Measurements from ENCODE around the gene PCNX2. TPM values are rescaled to one million over a fixed set of nuclear protein-coding genes. Genes with fewer than 3 reads are reported as not detected.

Gene PCNX2
- total RNA-seq, 1 experiment from 2014 or later = 96.2 TPM

- no peaks in the 10 kb centered on the region for H3K79me2 ChIP-seq (ENCODE audit: low read length)
- no peak overlapping the region for H3K4me3 ChIP-seq (ENCODE audit: low read length)
- H3K27me3 ChIP-seq (ENCODE audit: low read length) = no peaks in the 10 kb centered on the region
- H3K4me2 ChIP-seq (ENCODE audit: low read depth, low read length, poor library complexity, severe bottlenecking) = no peak overlapping the region
- H3K9ac ChIP-seq (ENCODE audit: low read length) = no peak overlapping the region
- no peaks in the 10 kb centered on the region for H3K9me2 ChIP-seq (replicated peaks; ENCODE audit: insufficient read depth, low read length)
- H2AFZ ChIP-seq (ENCODE audit: low read length) = no peak overlapping the region
- no peaks in the 10 kb centered on the region for H3K36me3 ChIP-seq (ENCODE audit: insufficient read depth, low read length)
- no peaks in the 10 kb centered on the region for H3K9me3 ChIP-seq (ENCODE audit: low read length)
- no peaks in the 10 kb centered on the region for H4K20me1 ChIP-seq (ENCODE audit: insufficient read depth, low read depth, low read length)
- no peak overlapping the region for H3K27ac ChIP-seq (ENCODE audit: low read length)
- H3K4me1 ChIP-seq (ENCODE audit: low read length) = peaks cover 7% of the 10 kb centered on the region
- DNase-seq = no peak
Measured at GRCh38 chr1:233094269-233094668, 201.3 kb downstream of the PCNX2 start.

- H3K4me3 ChIP-seq (ENCODE audit: low read length) = no peak overlapping the region
- H3K9me3 ChIP-seq (ENCODE audit: low read length) = no peaks in the 10 kb centered on the region
- no peaks in the 10 kb centered on the region for H3K27me3 ChIP-seq (ENCODE audit: low read length)
- no peak overlapping the region for H2AFZ ChIP-seq (ENCODE audit: low read length)
- no peak overlapping the region for H3K4me2 ChIP-seq (ENCODE audit: low read depth, low read length, poor library complexity, severe bottlenecking)
- H3K36me3 ChIP-seq (ENCODE audit: insufficient read depth, low read length) = no peaks in the 10 kb centered on the region
- no peaks in the 10 kb centered on the region for H3K79me2 ChIP-seq (ENCODE audit: low read length)
- no peaks in the 10 kb centered on the region for H4K20me1 ChIP-seq (ENCODE audit: insufficient read depth, low read depth, low read length)
- no peaks in the 10 kb centered on the region for H3K9me2 ChIP-seq (replicated peaks; ENCODE audit: insufficient read depth, low read length)
- no peak overlapping the region for H3K9ac ChIP-seq (ENCODE audit: low read length)
- no peak for DNase-seq
- H3K27ac ChIP-seq (ENCODE audit: low read length) = no peak overlapping the region
- peaks cover 19% of the 10 kb centered on the region for H3K4me1 ChIP-seq (ENCODE audit: low read length)
Measured at GRCh38 chr1:233090746-233091494, 204.6 kb downstream of the PCNX2 start.

GRCh38 chr1:233089251-233089650 is 206.3 kb downstream of the PCNX2 start:
- DNase-seq = no peak
- Histone ChIP-seq H3K9me2 (replicated peaks; ENCODE audit: insufficient read depth, low read length) (no peaks in the 10 kb centered on the region), H3K4me1 (ENCODE audit: low read length) (peaks cover 19% of the 10 kb centered on the region), H4K20me1 (ENCODE audit: insufficient read depth, low read depth, low read length) (no peaks in the 10 kb centered on the region), H3K27ac (ENCODE audit: low read length) (peak overlapping the region; percentile 35), H2AFZ (ENCODE audit: low read length) (no peak overlapping the region), H3K27me3 (ENCODE audit: low read length) (no peaks in the 10 kb centered on the region), H3K9ac (ENCODE audit: low read length) (no peak overlapping the region), H3K79me2 (ENCODE audit: low read length) (no peaks in the 10 kb centered on the region), H3K4me2 (ENCODE audit: low read depth, low read length, poor library complexity, severe bottlenecking) (peak overlapping the region; percentile 52), H3K4me3 (ENCODE audit: low read length) (no peak overlapping the region), H3K36me3 (ENCODE audit: insufficient read depth, low read length) (no peaks in the 10 kb centered on the region), H3K9me3 (ENCODE audit: low read length) (no peaks in the 10 kb centered on the region)

GRCh38 chr1:233088613-233089012 is 206.9 kb downstream of the PCNX2 start:
- H3K9me3 ChIP-seq (ENCODE audit: low read length) = no peaks in the 10 kb centered on the region
- H3K36me3 ChIP-seq (ENCODE audit: insufficient read depth, low read length) = no peaks in the 10 kb centered on the region
- no peak overlapping the region for H3K9ac ChIP-seq (ENCODE audit: low read length)
- H3K4me1 ChIP-seq (ENCODE audit: low read length) = peaks cover 19% of the 10 kb centered on the region
- H3K9me2 ChIP-seq (replicated peaks; ENCODE audit: insufficient read depth, low read length) = no peaks in the 10 kb centered on the region
- no peaks in the 10 kb centered on the region for H4K20me1 ChIP-seq (ENCODE audit: insufficient read depth, low read depth, low read length)
- peak overlapping the region; percentile 52 for H3K4me2 ChIP-seq (ENCODE audit: low read depth, low read length, poor library complexity, severe bottlenecking)
- H3K79me2 ChIP-seq (ENCODE audit: low read length) = no peaks in the 10 kb centered on the region
- peak overlapping the region; percentile 55 for H3K27ac ChIP-seq (ENCODE audit: low read length)
- H3K27me3 ChIP-seq (ENCODE audit: low read length) = no peaks in the 10 kb centered on the region
- no peak for DNase-seq
- no peak overlapping the region for H3K4me3 ChIP-seq (ENCODE audit: low read length)
- H2AFZ ChIP-seq (ENCODE audit: low read length) = no peak overlapping the region

DNA sequence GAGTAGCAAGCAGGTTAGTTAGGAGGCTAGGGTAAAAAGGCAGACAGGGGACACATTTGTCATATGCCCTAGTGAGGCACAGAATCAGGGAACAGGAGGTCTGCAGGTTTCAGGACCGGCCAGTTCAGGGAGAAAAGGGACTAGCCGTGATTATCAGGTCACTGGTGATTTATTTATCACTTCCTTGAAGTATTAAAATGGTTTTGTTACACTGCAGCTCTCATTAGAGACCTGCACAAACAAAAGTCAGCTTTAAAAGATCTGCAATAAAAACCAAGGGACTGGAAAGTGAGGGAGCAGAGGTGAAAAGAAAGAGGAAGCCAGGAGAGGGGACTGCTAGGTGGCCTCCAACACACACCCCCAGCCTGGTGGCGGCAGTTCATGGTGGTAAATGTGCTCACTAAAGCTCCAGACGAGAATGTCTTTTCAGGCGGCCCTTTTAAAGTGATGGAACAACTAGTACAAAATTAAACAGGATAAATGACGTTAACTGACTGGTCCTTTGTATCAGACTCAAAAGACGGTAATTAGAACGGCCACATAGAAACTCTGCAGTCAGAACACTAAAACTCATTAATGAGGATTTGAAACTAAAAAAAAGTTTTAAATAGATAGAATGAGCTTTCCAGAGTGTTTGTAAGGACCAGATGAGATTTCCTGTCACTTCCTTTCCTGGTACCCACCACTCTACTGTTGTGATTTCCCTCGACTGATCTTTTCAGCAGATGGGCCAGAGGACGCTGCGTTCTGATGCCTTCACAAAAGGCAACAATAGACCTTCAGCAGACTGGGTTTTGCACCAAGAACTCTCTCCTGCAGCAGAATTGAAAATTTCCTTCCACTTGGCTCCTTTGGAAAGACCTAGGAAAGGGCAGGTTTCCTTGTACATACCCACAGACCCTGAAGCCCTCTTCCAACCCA is 208.3 kb downstream of the PCNX2 start:
- no peaks in the 10 kb centered on the region for H3K79me2 ChIP-seq (ENCODE audit: low read length)
- no peaks in the 10 kb centered on the region for H3K9me2 ChIP-seq (replicated peaks; ENCODE audit: insufficient read depth, low read length)
- H3K4me1 ChIP-seq (ENCODE audit: low read length) = peaks cover 19% of the 10 kb centered on the region
- no peak overlapping the region for H3K4me3 ChIP-seq (ENCODE audit: low read length)
- H2AFZ ChIP-seq (ENCODE audit: low read length) = no peak overlapping the region
- H3K27me3 ChIP-seq (ENCODE audit: low read length) = no peaks in the 10 kb centered on the region
- no peak overlapping the region for H3K4me2 ChIP-seq (ENCODE audit: low read depth, low read length, poor library complexity, severe bottlenecking)
- DNase-seq = no peak
- H4K20me1 ChIP-seq (ENCODE audit: insufficient read depth, low read depth, low read length) = no peaks in the 10 kb centered on the region
- H3K9me3 ChIP-seq (ENCODE audit: low read length) = no peaks in the 10 kb centered on the region
- no peak overlapping the region for H3K9ac ChIP-seq (ENCODE audit: low read length)
- H3K27ac ChIP-seq (ENCODE audit: low read length) = no peak overlapping the region
- no peaks in the 10 kb centered on the region for H3K36me3 ChIP-seq (ENCODE audit: insufficient read depth, low read length)

GRCh38 chr1:233085566-233085965 is 210.0 kb downstream of the PCNX2 start:
- Histone ChIP-seq H3K9me2 (replicated peaks; ENCODE audit: insufficient read depth, low read length) (no peaks in the 10 kb centered on the region), H3K27ac (ENCODE audit: low read length) (no peak overlapping the region), H3K4me3 (ENCODE audit: low read length) (no peak overlapping the region), H3K4me2 (ENCODE audit: low read depth, low read length, poor library complexity, severe bottlenecking) (no peak overlapping the region), H3K27me3 (ENCODE audit: low read length) (no peaks in the 10 kb centered on the region), H3K36me3 (ENCODE audit: insufficient read depth, low read length) (no peaks in the 10 kb centered on the region), H4K20me1 (ENCODE audit: insufficient read depth, low read depth, low read length) (no peaks in the 10 kb centered on the region), H3K79me2 (ENCODE audit: low read length) (no peaks in the 10 kb centered on the region), H3K9ac (ENCODE audit: low read length) (no peak overlapping the region), H2AFZ (ENCODE audit: low read length) (no peak overlapping the region), H3K4me1 (ENCODE audit: low read length) (peaks cover 19% of the 10 kb centered on the region), H3K9me3 (ENCODE audit: low read length) (no peaks in the 10 kb centered on the region)
- no peak for DNase-seq

- H3K9me2 ChIP-seq (replicated peaks; ENCODE audit: insufficient read depth, low read length) = no peaks in the 10 kb centered on the region
- H3K4me1 ChIP-seq (ENCODE audit: low read length) = no peaks in the 10 kb centered on the region
- H3K36me3 ChIP-seq (ENCODE audit: insufficient read depth, low read length) = no peaks in the 10 kb centered on the region
- H3K27ac ChIP-seq (ENCODE audit: low read length) = no peak overlapping the region
- no peak overlapping the region for H2AFZ ChIP-seq (ENCODE audit: low read length)
- H3K27me3 ChIP-seq (ENCODE audit: low read length) = no peaks in the 10 kb centered on the region
- H3K4me2 ChIP-seq (ENCODE audit: low read depth, low read length, poor library complexity, severe bottlenecking) = no peak overlapping the region
- H3K9ac ChIP-seq (ENCODE audit: low read length) = no peak overlapping the region
- H3K79me2 ChIP-seq (ENCODE audit: low read length) = no peaks in the 10 kb centered on the region
- no peak overlapping the region for H3K4me3 ChIP-seq (ENCODE audit: low read length)
- H4K20me1 ChIP-seq (ENCODE audit: insufficient read depth, low read depth, low read length) = no peaks in the 10 kb centered on the region
- no peak for DNase-seq
- H3K9me3 ChIP-seq (ENCODE audit: low read length) = no peaks in the 10 kb centered on the region
Measured at GRCh38 chr1:233082778-233083550, 212.6 kb downstream of the PCNX2 start.

DNA sequence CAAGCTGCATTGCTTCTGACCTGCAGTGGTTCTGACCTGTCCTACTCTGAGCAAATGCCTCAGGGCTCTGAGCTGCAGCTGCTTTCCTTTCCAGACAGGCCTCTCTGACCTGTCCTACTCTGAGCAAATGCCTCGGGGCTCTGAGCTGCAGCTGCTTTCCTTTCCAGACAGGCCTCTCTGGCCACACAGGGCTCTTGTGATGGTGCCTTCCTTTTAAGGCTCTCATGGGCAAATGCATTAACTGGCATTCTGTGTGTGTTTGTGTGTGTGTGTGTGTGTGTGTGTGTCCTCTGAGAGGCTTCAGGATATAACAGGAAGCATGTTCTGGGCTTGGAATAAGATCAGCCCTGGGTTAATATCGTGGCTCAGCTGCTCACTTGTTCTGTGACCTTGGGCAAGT is 213.8 kb downstream of the PCNX2 start:
- Histone ChIP-seq H3K9ac (ENCODE audit: low read length) (no peak overlapping the region), H3K36me3 (ENCODE audit: insufficient read depth, low read length) (no peaks in the 10 kb centered on the region), H3K9me2 (replicated peaks; ENCODE audit: insufficient read depth, low read length) (no peaks in the 10 kb centered on the region), H3K9me3 (ENCODE audit: low read length) (no peaks in the 10 kb centered on the region), H4K20me1 (ENCODE audit: insufficient read depth, low read depth, low read length) (no peaks in the 10 kb centered on the region), H3K4me1 (ENCODE audit: low read length) (no peaks in the 10 kb centered on the region), H3K27ac (ENCODE audit: low read length) (no peak overlapping the region), H3K27me3 (ENCODE audit: low read length) (no peaks in the 10 kb centered on the region), H2AFZ (ENCODE audit: low read length) (no peak overlapping the region), H3K4me3 (ENCODE audit: low read length) (no peak overlapping the region), H3K4me2 (ENCODE audit: low read depth, low read length, poor library complexity, severe bottlenecking) (no peak overlapping the region), H3K79me2 (ENCODE audit: low read length) (no peaks in the 10 kb centered on the region)
- DNase-seq = no peak

Measured in Karpas-422 (cell line).